IMR-90 (cell line): ENCODE measurements around the gene NKAIN1. TPM values are rescaled to one million over a fixed set of nuclear protein-coding genes. Genes with fewer than 3 reads are reported as not detected.

Experiments used
- ATAC-seq: fragments of 200-7000 bp; cut with Tn5 transposase; 2 replicates; pipeline ENCODE4 v1.9.1; 2020; ENCODE audit warnings: low read depth, mild to moderate bottlenecking, moderate library complexity
- BruUV-seq: library from RNA; stranded (reverse); fragments of 400-500 nt; replicated peaks from 2 replicates; lab custom pipeline; 2021; lab: Mats Ljungman, UMichigan
- CTCF ChIA-PET: fragments of 300-600 bp; formaldehyde crosslinking; extraction: SDS; loops from one replicate; lab custom pipeline; 2021; ENCODE audit warnings: antibody characterized with exemption; lab: Yijun Ruan, JAX
- POLR2A ChIA-PET: fragments of 300-600 bp; sonication (Branson Sonifier 250); formaldehyde crosslinking; loops from one replicate; lab custom pipeline; 2022; ENCODE audit warnings: antibody characterized with exemption; ENCODE audit not compliant: unreplicated experiment; lab: Charles Lee
- DNase-seq: peaks from one replicate; pipeline ENCODE4 v3.0.0; 2013
- H2AFZ ChIP-seq: replicated peaks from 2 replicates; pipeline ENCODE3; 2013; ENCODE audit warnings: low read length, mild to moderate bottlenecking; ENCODE audit not compliant: poor library complexity
- H2AK5ac ChIP-seq: 2 replicates; pipeline ENCODE4 v1.6.1; 2013; ENCODE audit warnings: low read depth, low read length, inconsistent platforms
- H2AK9ac ChIP-seq: replicated peaks from 2 replicates; pipeline ENCODE3; 2013; ENCODE audit warnings: mild to moderate bottlenecking, low read depth, low read length, moderate library complexity; ENCODE audit not compliant: poor library complexity
- H2BK120ac ChIP-seq: 2 replicates; pipeline ENCODE4 v1.6.1; 2013; ENCODE audit warnings: low read depth, low read length, inconsistent platforms
- H2BK15ac ChIP-seq: 3 replicates; pipeline ENCODE4 v1.6.1; 2013; ENCODE audit warnings: low read depth, low read length, inconsistent platforms
- H2BK20ac ChIP-seq: 2 replicates; pipeline ENCODE4 v1.6.1; 2013; ENCODE audit warnings: low read depth, mild to moderate bottlenecking, inconsistent platforms, low read length, moderate library complexity
- H2BK5ac ChIP-seq: 2 replicates; pipeline ENCODE4 v1.6.1; 2013; ENCODE audit warnings: mild to moderate bottlenecking, low read depth, low read length, inconsistent platforms; ENCODE audit not compliant: poor library complexity, severe bottlenecking
- H3K14ac ChIP-seq: replicated peaks from 2 replicates; pipeline ENCODE4 v1.6.1; 2013; ENCODE audit warnings: low read depth, low read length, inconsistent platforms
- H3K18ac ChIP-seq: 2 replicates; pipeline ENCODE4 v1.6.1; 2013; ENCODE audit warnings: low read depth, low read length, control low read depth
- H3K23ac ChIP-seq: 2 replicates; pipeline ENCODE4 v1.6.1; 2013; ENCODE audit warnings: low read depth, low read length, inconsistent platforms
- H3K27ac ChIP-seq: 2 replicates; pipeline ENCODE4 v1.5.1; 2013; ENCODE audit warnings: mild to moderate bottlenecking, control low read depth, low read length; ENCODE audit not compliant: insufficient read depth
- H3K27me3 ChIP-seq: 2 replicates; pipeline ENCODE4 v1.6.1; 2013; ENCODE audit warnings: low read length; ENCODE audit not compliant: control insufficient read depth, insufficient read depth
- H3K36me3 ChIP-seq: 2 replicates; pipeline ENCODE4 v1.6.1; 2013; ENCODE audit warnings: low read length, mixed read lengths; ENCODE audit not compliant: control insufficient read depth, insufficient read depth
- H3K4ac ChIP-seq: 2 replicates; pipeline ENCODE4 v1.6.1; 2013; ENCODE audit warnings: low read depth, low read length, inconsistent platforms
- H3K4me1 ChIP-seq: 2 replicates; pipeline ENCODE4 v1.6.1; 2013; ENCODE audit warnings: low read length, mixed read lengths; ENCODE audit not compliant: control insufficient read depth, insufficient read depth
- H3K4me2 ChIP-seq: 2 replicates; pipeline ENCODE4 v1.6.1; 2013; ENCODE audit warnings: low read depth, mild to moderate bottlenecking, control low read depth, low read length, moderate library complexity
- H3K4me3 ChIP-seq: 2 replicates; pipeline ENCODE4 v1.5.1; 2013; ENCODE audit warnings: low read depth, mild to moderate bottlenecking, control low read depth, low read length, moderate library complexity; ENCODE audit not compliant: insufficient read depth
- H3K56ac ChIP-seq: 2 replicates; pipeline ENCODE4 v1.6.1; 2013; ENCODE audit warnings: low read length, inconsistent platforms; ENCODE audit not compliant: insufficient read depth; ENCODE audit errors: extremely low read depth
- H3K79me1 ChIP-seq, 2 experiments: 2 replicates each; pipeline ENCODE4 v1.6.1; 2013; ENCODE audit warnings: low read length in 2 of 2, inconsistent platforms in 1 of 2, low read depth in 1 of 2
- H3K9ac ChIP-seq: 2 replicates; pipeline ENCODE4 v1.6.1; 2013; ENCODE audit warnings: low read depth, low read length, control low read depth
- H3K9me1 ChIP-seq: 2 replicates; pipeline ENCODE4 v1.6.1; 2013; ENCODE audit warnings: low read length, inconsistent platforms; ENCODE audit not compliant: insufficient read depth
- H3K9me3 ChIP-seq: 2 replicates; pipeline ENCODE4 v1.6.1; 2013; ENCODE audit warnings: low read length; ENCODE audit not compliant: control insufficient read depth, insufficient read depth
- H4K20me1 ChIP-seq: 2 replicates; pipeline ENCODE4 v1.6.1; 2013; ENCODE audit warnings: low read length, inconsistent platforms; ENCODE audit not compliant: insufficient read depth
- H4K5ac ChIP-seq: 2 replicates; pipeline ENCODE4 v1.6.1; 2013; ENCODE audit warnings: mild to moderate bottlenecking, low read depth, low read length, control low read depth
- H4K8ac ChIP-seq, 2 experiments: 2 replicates each; pipeline ENCODE4 v1.6.1; 2013; ENCODE audit warnings: low read depth in 2 of 2, low read length in 2 of 2, control low read depth in 1 of 2, inconsistent platforms in 1 of 2
- H4K91ac ChIP-seq: 2 replicates; pipeline ENCODE4 v1.6.1; 2013; ENCODE audit warnings: low read depth, low read length, inconsistent platforms; ENCODE audit not compliant: insufficient read depth
- BHLHE40 ChIP-seq: fragments of 150-350 bp; IDR thresholded peaks from 2 replicates; pipeline ENCODE4 v1.6.1; 2016; ENCODE audit warnings: mild to moderate bottlenecking, low read depth, low read length
- CTCF ChIP-seq: conservative IDR thresholded peaks from 2 replicates; pipeline ENCODE4 v1.5.1; 2012; ENCODE audit warnings: mild to moderate bottlenecking, low read depth, low read length, improper control_type of control experiment
- ELK1 ChIP-seq: fragments of 150-350 bp; IDR thresholded peaks from 2 replicates; pipeline ENCODE4 v1.6.1; 2016; ENCODE audit warnings: low read depth, mild to moderate bottlenecking, low read length, moderate library complexity, borderline replicate concordance
- MAFK ChIP-seq: IDR thresholded peaks from 2 replicates; pipeline ENCODE4 v1.6.1; 2012; ENCODE audit warnings: low read depth, low read length, improper control_type of control experiment
- NFE2L2 ChIP-seq: fragments of 150-350 bp; IDR thresholded peaks from 2 replicates; pipeline ENCODE4 v1.6.1; 2016; ENCODE audit warnings: low read depth, mild to moderate bottlenecking, low read length
- RAD21 ChIP-seq: IDR thresholded peaks from 2 replicates; pipeline ENCODE4 v1.6.1; 2012; ENCODE audit warnings: low read length, improper control_type of control experiment
- USF2 ChIP-seq: fragments of 150-350 bp; IDR thresholded peaks from 2 replicates; pipeline ENCODE4 v1.6.1; 2017; ENCODE audit warnings: mild to moderate bottlenecking, antibody characterized with exemption, low read length, low read depth
- WGBS, 2 experiments: methylation state at CpG; one replicate each; pipeline versions ENCODE4 v1.1.5 to v1.1.7; 2013; ENCODE audit warnings: missing lambda C conversion rate in 2 of 2; ENCODE audit not compliant: insufficient read length in 1 of 2; ENCODE audit errors: extremely low coverage in 2 of 2; 5-methylcytosine and 5-hydroxymethylcytosine counted together
- dilution Hi-C: fragments of 300-500 bp; cut with HindIII; formaldehyde crosslinking; loops from one replicate; pipeline ENCODE4 v1.14.3; 2018; ENCODE audit warnings: low sequenced_read_pairs; ENCODE audit not compliant: unreplicated experiment
- in situ Hi-C: fragments of 300-500 bp; cut with MboI; formaldehyde crosslinking; loops from 3 replicates; pipeline ENCODE4 v1.14.3; 2019; ENCODE audit warnings: low sequenced_read_pairs, inconsistent platforms, mixed read lengths
- intact Hi-C: fragments of 100-400 bp; cut with micrococcal nuclease; formaldehyde crosslinking; loops from 2 replicates; pipeline ENCODE4 v1.10.0; 2022
- polyA plus RNA-seq, 3 experiments: library from polyadenylated mRNA; depleted of rRNA; stranded (reverse); fragments of >200 nt; gene quantifications; 2 replicates each; pipeline ENCODE4 v1.2.3, GENCODE V29; 2012; ENCODE audit warnings: low replicate concordance in 1 of 3
- total RNA-seq: library from RNA; depleted of rRNA; stranded (reverse); fragments of >200 nt; gene quantifications from 2 replicates; pipeline ENCODE4 v1.2.3, GENCODE V29; 2012

Gene NKAIN1
- total and polyA plus RNA-seq, 2 of the 4 experiments (the other 2 are of a cell fraction), result under 0.01 to 0.09 TPM

GRCh38 chr1:31221072-31221471 lies 18.6 kb downstream of the NKAIN1 start:
- no peak overlapping the region for H2BK120ac ChIP-seq
- no peak overlapping the region for H4K91ac ChIP-seq
- BruUV-seq, result no TSS peak
- H2BK5ac ChIP-seq, result no peak overlapping the region
- H3K36me3 ChIP-seq, result no peaks in the 10 kb centered on the region
- no peak overlapping the region for H2AK5ac ChIP-seq
- H3K27me3 ChIP-seq, result peaks cover 45% of the 10 kb centered on the region
- H3K79me1 ChIP-seq, result no peaks in the 10 kb centered on the region
- in situ Hi-C loops (no loop called here), intact Hi-C loops (no loop called here), dilution Hi-C loops (no loop called here)
- H3K4ac ChIP-seq, result no peak overlapping the region
- DNase-seq (no peak), ATAC-seq (no peak)
- ChIA-PET CTCF (no interaction called here), POLR2A (no interaction called here)
- no peak overlapping the region for H3K23ac ChIP-seq
- H3K14ac ChIP-seq, result no peak overlapping the region
- H3K9me3 ChIP-seq, result no peaks in the 10 kb centered on the region
- no peak overlapping the region for H3K4me2 ChIP-seq
- H3K9ac ChIP-seq, result no peak overlapping the region
- H2AFZ ChIP-seq, result peak overlapping the region; percentile 11
- no peak overlapping the region for H3K27ac ChIP-seq
- H2BK15ac ChIP-seq, result no peak overlapping the region
- no peak overlapping the region for H2BK20ac ChIP-seq
- 50% methylated on average over 4 of the region's 6 CpGs; no CpG with 5 or more reads in 1 of the 2 experiments for WGBS, 2 experiments
- no peaks in the 10 kb centered on the region for H3K4me1 ChIP-seq
- H4K8ac ChIP-seq, result no peak overlapping the region
- H3K4me3 ChIP-seq, result no peak overlapping the region
- no peak overlapping the region for H3K56ac ChIP-seq
- H2AK9ac ChIP-seq, result no peak overlapping the region
- no peak overlapping the region for H3K18ac ChIP-seq
- no peak overlapping the region for H4K5ac ChIP-seq
- H4K20me1 ChIP-seq, result no peaks in the 10 kb centered on the region
- TF ChIP-seq CTCF (no peak), RAD21 (no peak), BHLHE40 (no peak), MAFK (no peak), ELK1 (no peak), USF2 (no peak), NFE2L2 (no peak)
- no peaks in the 10 kb centered on the region for H3K9me1 ChIP-seq
